ENCODE data around the gene LAMA5. TPM values are rescaled to one million over a fixed set of nuclear protein-coding genes. Genes with fewer than 3 reads are reported as not detected.

LAMA5 gene
- total and polyA plus RNA-seq, 2 of the 8 experiments (the other 6 are each of a cell fraction or from before 2014, with no cell fraction given) = 34.4 to 225 TPM

DNA sequence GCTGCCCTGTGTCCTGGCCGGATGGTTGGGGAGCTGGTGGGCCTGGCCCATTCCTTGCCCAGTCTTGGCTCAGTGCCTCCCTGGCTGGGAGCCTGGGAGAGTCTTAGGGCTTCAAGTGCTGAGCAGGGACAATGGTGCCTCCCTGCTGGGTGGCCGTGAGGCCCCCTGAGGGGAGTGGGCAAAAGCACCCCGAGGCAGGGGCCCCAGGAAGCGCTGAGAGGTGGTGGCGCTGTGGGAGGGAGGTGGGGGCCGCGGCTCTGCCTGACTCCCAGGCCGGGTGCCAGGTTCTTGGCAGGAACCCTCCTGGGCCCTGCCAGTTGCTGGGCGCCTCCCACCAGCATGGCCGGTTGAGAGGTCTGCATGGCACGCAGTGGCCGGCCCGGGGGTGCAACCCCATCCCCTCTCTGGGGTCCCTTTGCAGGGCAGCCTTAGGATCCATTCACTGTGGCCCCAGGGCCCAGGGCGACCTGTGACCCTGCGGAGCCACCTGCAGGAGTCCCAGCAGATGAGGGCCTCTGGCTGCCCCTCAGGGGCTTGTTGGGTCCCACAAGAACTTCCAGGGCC lies 10.6 kb upstream of the LAMA5 start (continued):
- TF ChIP-seq, protein P1, sequence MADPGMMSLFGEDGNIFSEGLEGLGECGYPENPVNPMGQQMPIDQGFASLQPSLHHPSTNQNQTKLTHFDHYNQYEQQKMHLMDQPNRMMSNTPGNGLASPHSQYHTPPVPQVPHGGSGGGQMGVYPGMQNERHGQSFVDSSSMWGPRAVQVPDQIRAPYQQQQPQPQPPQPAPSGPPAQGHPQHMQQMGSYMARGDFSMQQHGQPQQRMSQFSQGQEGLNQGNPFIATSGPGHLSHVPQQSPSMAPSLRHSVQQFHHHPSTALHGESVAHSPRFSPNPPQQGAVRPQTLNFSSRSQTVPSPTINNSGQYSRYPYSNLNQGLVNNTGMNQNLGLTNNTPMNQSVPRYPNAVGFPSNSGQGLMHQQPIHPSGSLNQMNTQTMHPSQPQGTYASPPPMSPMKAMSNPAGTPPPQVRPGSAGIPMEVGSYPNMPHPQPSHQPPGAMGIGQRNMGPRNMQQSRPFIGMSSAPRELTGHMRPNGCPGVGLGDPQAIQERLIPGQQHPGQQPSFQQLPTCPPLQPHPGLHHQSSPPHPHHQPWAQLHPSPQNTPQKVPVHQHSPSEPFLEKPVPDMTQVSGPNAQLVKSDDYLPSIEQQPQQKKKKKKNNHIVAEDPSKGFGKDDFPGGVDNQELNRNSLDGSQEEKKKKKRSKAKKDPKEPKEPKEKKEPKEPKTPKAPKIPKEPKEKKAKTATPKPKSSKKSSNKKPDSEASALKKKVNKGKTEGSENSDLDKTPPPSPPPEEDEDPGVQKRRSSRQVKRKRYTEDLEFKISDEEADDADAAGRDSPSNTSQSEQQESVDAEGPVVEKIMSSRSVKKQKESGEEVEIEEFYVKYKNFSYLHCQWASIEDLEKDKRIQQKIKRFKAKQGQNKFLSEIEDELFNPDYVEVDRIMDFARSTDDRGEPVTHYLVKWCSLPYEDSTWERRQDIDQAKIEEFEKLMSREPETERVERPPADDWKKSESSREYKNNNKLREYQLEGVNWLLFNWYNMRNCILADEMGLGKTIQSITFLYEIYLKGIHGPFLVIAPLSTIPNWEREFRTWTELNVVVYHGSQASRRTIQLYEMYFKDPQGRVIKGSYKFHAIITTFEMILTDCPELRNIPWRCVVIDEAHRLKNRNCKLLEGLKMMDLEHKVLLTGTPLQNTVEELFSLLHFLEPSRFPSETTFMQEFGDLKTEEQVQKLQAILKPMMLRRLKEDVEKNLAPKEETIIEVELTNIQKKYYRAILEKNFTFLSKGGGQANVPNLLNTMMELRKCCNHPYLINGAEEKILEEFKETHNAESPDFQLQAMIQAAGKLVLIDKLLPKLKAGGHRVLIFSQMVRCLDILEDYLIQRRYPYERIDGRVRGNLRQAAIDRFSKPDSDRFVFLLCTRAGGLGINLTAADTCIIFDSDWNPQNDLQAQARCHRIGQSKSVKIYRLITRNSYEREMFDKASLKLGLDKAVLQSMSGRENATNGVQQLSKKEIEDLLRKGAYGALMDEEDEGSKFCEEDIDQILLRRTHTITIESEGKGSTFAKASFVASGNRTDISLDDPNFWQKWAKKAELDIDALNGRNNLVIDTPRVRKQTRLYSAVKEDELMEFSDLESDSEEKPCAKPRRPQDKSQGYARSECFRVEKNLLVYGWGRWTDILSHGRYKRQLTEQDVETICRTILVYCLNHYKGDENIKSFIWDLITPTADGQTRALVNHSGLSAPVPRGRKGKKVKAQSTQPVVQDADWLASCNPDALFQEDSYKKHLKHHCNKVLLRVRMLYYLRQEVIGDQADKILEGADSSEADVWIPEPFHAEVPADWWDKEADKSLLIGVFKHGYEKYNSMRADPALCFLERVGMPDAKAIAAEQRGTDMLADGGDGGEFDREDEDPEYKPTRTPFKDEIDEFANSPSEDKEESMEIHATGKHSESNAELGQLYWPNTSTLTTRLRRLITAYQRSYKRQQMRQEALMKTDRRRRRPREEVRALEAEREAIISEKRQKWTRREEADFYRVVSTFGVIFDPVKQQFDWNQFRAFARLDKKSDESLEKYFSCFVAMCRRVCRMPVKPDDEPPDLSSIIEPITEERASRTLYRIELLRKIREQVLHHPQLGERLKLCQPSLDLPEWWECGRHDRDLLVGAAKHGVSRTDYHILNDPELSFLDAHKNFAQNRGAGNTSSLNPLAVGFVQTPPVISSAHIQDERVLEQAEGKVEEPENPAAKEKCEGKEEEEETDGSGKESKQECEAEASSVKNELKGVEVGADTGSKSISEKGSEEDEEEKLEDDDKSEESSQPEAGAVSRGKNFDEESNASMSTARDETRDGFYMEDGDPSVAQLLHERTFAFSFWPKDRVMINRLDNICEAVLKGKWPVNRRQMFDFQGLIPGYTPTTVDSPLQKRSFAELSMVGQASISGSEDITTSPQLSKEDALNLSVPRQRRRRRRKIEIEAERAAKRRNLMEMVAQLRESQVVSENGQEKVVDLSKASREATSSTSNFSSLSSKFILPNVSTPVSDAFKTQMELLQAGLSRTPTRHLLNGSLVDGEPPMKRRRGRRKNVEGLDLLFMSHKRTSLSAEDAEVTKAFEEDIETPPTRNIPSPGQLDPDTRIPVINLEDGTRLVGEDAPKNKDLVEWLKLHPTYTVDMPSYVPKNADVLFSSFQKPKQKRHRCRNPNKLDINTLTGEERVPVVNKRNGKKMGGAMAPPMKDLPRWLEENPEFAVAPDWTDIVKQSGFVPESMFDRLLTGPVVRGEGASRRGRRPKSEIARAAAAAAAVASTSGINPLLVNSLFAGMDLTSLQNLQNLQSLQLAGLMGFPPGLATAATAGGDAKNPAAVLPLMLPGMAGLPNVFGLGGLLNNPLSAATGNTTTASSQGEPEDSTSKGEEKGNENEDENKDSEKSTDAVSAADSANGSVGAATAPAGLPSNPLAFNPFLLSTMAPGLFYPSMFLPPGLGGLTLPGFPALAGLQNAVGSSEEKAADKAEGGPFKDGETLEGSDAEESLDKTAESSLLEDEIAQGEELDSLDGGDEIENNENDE (IDR thresholded peaks at IDR 0.05; ENCODE audit: insufficient replicate concordance, low read length) = no peak
- TF ChIP-seq, protein P2, sequence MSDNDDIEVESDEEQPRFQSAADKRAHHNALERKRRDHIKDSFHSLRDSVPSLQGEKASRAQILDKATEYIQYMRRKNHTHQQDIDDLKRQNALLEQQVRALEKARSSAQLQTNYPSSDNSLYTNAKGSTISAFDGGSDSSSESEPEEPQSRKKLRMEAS (IDR thresholded peaks at IDR 0.05) = no peak
- TF ChIP-seq TCF12 (IDR thresholded peaks at IDR 0.05; ENCODE audit: low read depth, low read length) (no peak), CREB1 (IDR thresholded peaks at IDR 0.05) (no peak), CTBP2 (IDR thresholded peaks at IDR 0.05; ENCODE audit: borderline replicate concordance, insufficient read depth, insufficient read length, low read length) (no peak), MAFK (IDR thresholded peaks at IDR 0.05; ENCODE audit: low read depth, low read length) (no peak), NRF1 (IDR thresholded peaks at IDR 0.05; ENCODE audit: low read depth, low read length) (no peak), YY1 (IDR thresholded peaks at IDR 0.05; ENCODE audit: low read depth, low read length) (no peak), JUN (IDR thresholded peaks at IDR 0.05; ENCODE audit: low read depth, low read length) (no peak)
- TF ChIP-seq, protein P3, sequence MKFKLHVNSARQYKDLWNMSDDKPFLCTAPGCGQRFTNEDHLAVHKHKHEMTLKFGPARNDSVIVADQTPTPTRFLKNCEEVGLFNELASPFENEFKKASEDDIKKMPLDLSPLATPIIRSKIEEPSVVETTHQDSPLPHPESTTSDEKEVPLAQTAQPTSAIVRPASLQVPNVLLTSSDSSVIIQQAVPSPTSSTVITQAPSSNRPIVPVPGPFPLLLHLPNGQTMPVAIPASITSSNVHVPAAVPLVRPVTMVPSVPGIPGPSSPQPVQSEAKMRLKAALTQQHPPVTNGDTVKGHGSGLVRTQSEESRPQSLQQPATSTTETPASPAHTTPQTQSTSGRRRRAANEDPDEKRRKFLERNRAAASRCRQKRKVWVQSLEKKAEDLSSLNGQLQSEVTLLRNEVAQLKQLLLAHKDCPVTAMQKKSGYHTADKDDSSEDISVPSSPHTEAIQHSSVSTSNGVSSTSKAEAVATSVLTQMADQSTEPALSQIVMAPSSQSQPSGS (IDR thresholded peaks at IDR 0.05; ENCODE audit: low read length) = no peak

Data from H1 (cell line).